GM23248 (cell line): ENCODE data around the gene MRPS17. TPM values are rescaled to one million over a fixed set of nuclear protein-coding genes. Genes with fewer than 3 reads are reported as not detected.
A peak's percentile ranks its signal among the peaks of the same experiment; 100 is the strongest.

ENCODE experiments used
- DNase-seq: peaks from one replicate; pipeline ENCODE4 v3.0.0-alpha.2; 2015
- H2AFZ ChIP-seq: fragments of 200-600 bp; sonication (generic); 2 replicates; pipeline ENCODE4 v1.6.1; 2016; ENCODE audit warnings: antibody characterized with exemption
- H3F3A ChIP-seq: fragments of 200-600 bp; sonication (generic); 2 replicates; pipeline ENCODE4 v1.6.1; 2016; ENCODE audit warnings: mild to moderate bottlenecking, antibody characterized with exemption, mixed run types; ENCODE audit not compliant: insufficient read depth
- H3K27ac ChIP-seq: fragments of 200-600 bp; sonication (generic); 2 replicates; pipeline ENCODE4 v1.5.1; 2016; ENCODE audit warnings: mild to moderate bottlenecking
- H3K27me3 ChIP-seq: fragments of 200-600 bp; sonication (generic); replicated peaks from 2 replicates; pipeline ENCODE4 v1.6.1; 2016; ENCODE audit warnings: mild to moderate bottlenecking; ENCODE audit not compliant: insufficient read depth
- H3K36me3 ChIP-seq: fragments of 200-600 bp; sonication (generic); 2 replicates; pipeline ENCODE4 v1.6.1; 2016; ENCODE audit warnings: low read depth, mild to moderate bottlenecking
- H3K4me1 ChIP-seq: fragments of 200-600 bp; sonication (generic); 2 replicates; pipeline ENCODE4 v1.6.1; 2016; ENCODE audit warnings: mild to moderate bottlenecking; ENCODE audit not compliant: insufficient read depth
- H3K4me2 ChIP-seq: fragments of 200-600 bp; sonication (generic); one replicate; pipeline ENCODE4 v1.6.1; 2016; ENCODE audit warnings: mild to moderate bottlenecking; ENCODE audit not compliant: unreplicated experiment
- H3K4me3 ChIP-seq: fragments of 200-600 bp; sonication (generic); 2 replicates; pipeline ENCODE4 v1.5.1; 2016; ENCODE audit warnings: mild to moderate bottlenecking
- H3K79me2 ChIP-seq: fragments of 200-600 bp; sonication (generic); 2 replicates; pipeline ENCODE4 v1.6.1; 2016; ENCODE audit warnings: mild to moderate bottlenecking; ENCODE audit not compliant: insufficient read depth
- H3K9ac ChIP-seq: fragments of 200-600 bp; sonication (generic); 2 replicates; pipeline ENCODE4 v1.6.1; 2016; ENCODE audit warnings: mild to moderate bottlenecking
- H3K9me2 ChIP-seq: fragments of 200-600 bp; sonication (generic); 2 replicates; pipeline ENCODE4 v1.6.1; 2016; ENCODE audit warnings: mixed run types, mild to moderate bottlenecking, moderate library complexity; ENCODE audit not compliant: insufficient read depth
- H3K9me3 ChIP-seq: fragments of 200-600 bp; sonication (generic); one replicate; pipeline ENCODE4 v1.6.1; 2017; ENCODE audit warnings: low read depth
- H4K20me1 ChIP-seq: fragments of 200-600 bp; sonication (generic); 2 replicates; pipeline ENCODE4 v1.6.0; 2016; ENCODE audit not compliant: insufficient read depth
- EZH2 ChIP-seq: fragments of 200-600 bp; sonication (generic); IDR thresholded peaks from 2 replicates; pipeline ENCODE4 v1.6.1; 2018; ENCODE audit warnings: antibody characterized with exemption, mild to moderate bottlenecking; ENCODE audit not compliant: insufficient read depth, poor library complexity, severe bottlenecking
- EZH2phosphoT487 ChIP-seq: fragments of 200-600 bp; sonication (generic); IDR thresholded peaks from 2 replicates; pipeline ENCODE4 v1.6.1; 2018; ENCODE audit warnings: antibody characterized with exemption, moderate library complexity, mild to moderate bottlenecking, low read depth; ENCODE audit not compliant: insufficient read depth
- WGBS, 2 experiments: methylation state at CpG; one replicate each; pipeline ENCODE4 v1.1.6; 2015 to 2017; ENCODE audit warnings: low lambda C conversion rate in 2 of 2, low coverage in 1 of 2; ENCODE audit errors: missing lambda C conversion rate in 2 of 2; 5-methylcytosine and 5-hydroxymethylcytosine counted together
- in situ Hi-C: fragments of 300-500 bp; cut with MboI; formaldehyde crosslinking; loops from 2 replicates; pipeline ENCODE4 v1.15.0; 2020
- polyA plus RNA-seq: library from polyadenylated mRNA; unstranded; fragments of >200 nt; fragmentation: Nextera tagmentation; extraction: Ambion mirVana; gene quantifications from 2 replicates; pipeline ENCODE4 v1.2.1, GENCODE V29; 2016
- total RNA-seq: library from RNA; depleted of rRNA; stranded (reverse); fragments of >200 nt; shearing (Covaris generic); gene quantifications from 2 replicates; pipeline ENCODE4 v1.2.3, GENCODE V29; 2014

The MRPS17 gene
- total and polyA plus RNA-seq, 2 experiments from 2014 or later, result 10.3 to 22.2 TPM

- WGBS, 2 experiments, result 95 to 96% methylated on average over 11 of the region's 11 CpGs
- in situ Hi-C loops, result loop anchor here (25.0 kb wide), 1 partner anchor 317 kb away; no protein-coding TSS in a partner anchor
- H3K9me3 ChIP-seq, result no peaks in the 10 kb centered on the region
Measured at GRCh38 chr7:55953707-55954475, 2.2 kb downstream of the MRPS17 start.

GRCh38 chr7:55957190-55957589 lies 5.5 kb downstream of the MRPS17 start:
- H3K9ac ChIP-seq, result no peak overlapping the region

More at GRCh38 chr7:55953707-55954475, 2.2 kb downstream of the MRPS17 start:
- Histone ChIP-seq H3K27me3 (no peaks in the 10 kb centered on the region), H2AFZ (no peak overlapping the region), H3K79me2 (peaks cover 21% of the 10 kb centered on the region), H3F3A (no peaks in the 10 kb centered on the region), H3K4me1 (no peaks in the 10 kb centered on the region), H3K9ac (no peak overlapping the region), H3K9me2 (no peaks in the 10 kb centered on the region), H3K4me3 (no peak overlapping the region), H3K27ac (no peak overlapping the region), H3K36me3 (no peaks in the 10 kb centered on the region; the same call in 1 of the 2 replicates), H3K4me2 (no peak overlapping the region), H4K20me1 (no peaks in the 10 kb centered on the region)
- no peak for DNase-seq
- TF ChIP-seq EZH2phosphoT487 (no peak), EZH2 (no peak)

GRCh38 chr7:55962014-55962413 lies 10.3 kb downstream of the MRPS17 start:
- Histone ChIP-seq H4K20me1 (no peaks in the 10 kb centered on the region), H3K9me3 (no peaks in the 10 kb centered on the region), H3K79me2 (peaks cover 8% of the 10 kb centered on the region; the same call in 1 of the 2 replicates), H3K4me2 (no peak overlapping the region), H3K4me3 (no peak overlapping the region), H3K27ac (no peak overlapping the region), H2AFZ (no peak overlapping the region), H3K4me1 (peaks cover 18% of the 10 kb centered on the region; the same call in 1 of the 2 replicates), H3K9me2 (no peaks in the 10 kb centered on the region), H3K9ac (no peak overlapping the region), H3F3A (0 out of 2 replicates have a peak, but pooled peaks cover 9% of the 10 kb centered on the region), H3K36me3 (no peaks in the 10 kb centered on the region), H3K27me3 (no peaks in the 10 kb centered on the region)
- DNase-seq, result no peak
- no peak for TF ChIP-seq EZH2
- TF ChIP-seq EZH2phosphoT487, result no peak
- WGBS, 2 experiments, result 81 to 82% methylated on average over 3 of the region's 3 CpGs
- in situ Hi-C loops, result loop anchor here (25.0 kb wide), 1 partner anchor 325 kb away; no protein-coding TSS in a partner anchor

More at GRCh38 chr7:55957190-55957589, 5.5 kb downstream of the MRPS17 start:
- Histone ChIP-seq H3K79me2 (peaks cover 15% of the 10 kb centered on the region), H3F3A (no peaks in the 10 kb centered on the region), H3K27ac (no peak overlapping the region), H3K4me3 (no peak overlapping the region), H3K9me3 (no peaks in the 10 kb centered on the region), H3K27me3 (no peaks in the 10 kb centered on the region), H3K9me2 (no peaks in the 10 kb centered on the region), H4K20me1 (no peaks in the 10 kb centered on the region), H3K4me2 (no peak overlapping the region), H2AFZ (no peak overlapping the region), H3K4me1 (no peaks in the 10 kb centered on the region), H3K36me3 (no peaks in the 10 kb centered on the region; the same call in 1 of the 2 replicates)
- 79 to 82% methylated on average over 4 of the region's 4 CpGs for WGBS, 2 experiments
- TF ChIP-seq EZH2 (no peak), EZH2phosphoT487 (no peak)
- in situ Hi-C loops, result loop anchor here (25.0 kb wide), 1 partner anchor 320 kb away; no protein-coding TSS in a partner anchor
- no peak for DNase-seq

- no peaks in the 10 kb centered on the region for H4K20me1 ChIP-seq
- H3K9ac ChIP-seq, result peak overlapping the region; percentile 65
- H3K27ac ChIP-seq, result peak overlapping the region; percentile 38
- no peaks in the 10 kb centered on the region for H3K27me3 ChIP-seq
- H3K79me2 ChIP-seq, result peaks cover 21% of the 10 kb centered on the region
- no peak for DNase-seq
- in situ Hi-C loops, result loop anchor here (25.0 kb wide), 1 partner anchor 326 kb away; no protein-coding TSS in a partner anchor
- no peaks in the 10 kb centered on the region for H3K36me3 ChIP-seq
- peaks cover 18% of the 10 kb centered on the region; the same call in 1 of the 2 replicates for H3K4me1 ChIP-seq
- peak overlapping the region; percentile 69 for H3K4me2 ChIP-seq
- H3K9me3 ChIP-seq, result no peaks in the 10 kb centered on the region
- H3K4me3 ChIP-seq, result peak overlapping the region; percentile 72
- 57 to 64% methylated on average over 15 of the region's 15 CpGs for WGBS, 2 experiments
- TF ChIP-seq EZH2, result no peak
- TF ChIP-seq EZH2phosphoT487, result no peak
- peak overlapping the region; percentile 73 for H2AFZ ChIP-seq
- no peaks in the 10 kb centered on the region for H3K9me2 ChIP-seq
- H3F3A ChIP-seq, result 0 out of 2 replicates have a peak, but pooled peaks cover 9% of the 10 kb centered on the region
Measured at GRCh38 chr7:55963584-55964168, 12.0 kb downstream of the MRPS17 start.
